ENCODE data around the gene RPS6KA2.

Gene RPS6KA2

DNA sequence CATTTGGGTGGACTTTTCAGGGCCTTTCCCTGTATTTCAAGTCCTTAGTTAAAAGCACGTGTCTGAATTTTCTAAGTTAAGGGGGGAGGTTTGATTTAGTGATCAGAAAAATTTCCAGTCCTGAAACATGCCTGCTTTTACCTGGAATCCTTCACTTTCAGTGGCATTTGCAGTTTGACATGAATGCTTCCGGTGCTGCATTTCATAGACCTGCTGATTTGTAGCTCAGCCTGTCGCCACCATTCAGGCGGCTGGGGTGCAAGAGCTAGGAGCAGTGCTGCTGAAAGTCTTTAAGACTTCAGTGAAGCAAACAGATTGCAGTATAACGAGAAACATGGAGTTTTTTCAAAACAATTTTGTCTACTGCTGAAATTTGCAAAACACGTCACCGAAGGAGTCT lies 14.0 kb downstream of the RPS6KA2 start:
- DNase-seq = no peak

DNA sequence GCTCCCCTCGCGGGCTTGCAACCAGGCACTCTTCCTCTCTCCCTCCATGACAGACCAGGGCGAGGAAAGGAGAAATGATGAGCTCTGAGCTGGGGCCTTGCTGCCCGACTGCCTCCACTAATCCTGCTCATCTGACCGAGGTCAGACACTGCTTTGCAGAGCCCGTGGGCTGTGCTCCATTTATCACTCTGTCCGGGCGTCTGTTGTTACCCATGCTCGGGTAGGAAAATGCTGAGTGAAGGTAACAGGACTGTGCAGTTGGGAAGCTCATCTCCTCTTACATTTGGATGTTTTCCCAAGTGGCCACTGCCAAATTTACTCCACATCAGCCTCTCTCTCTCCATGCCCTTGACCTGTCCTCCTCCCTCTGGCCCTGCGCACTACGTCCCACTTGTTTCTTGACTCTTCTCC lies 14.6 kb downstream of the RPS6KA2 start:
- no peak for DNase-seq

GRCh38 chr6:166611631-166612030 lies 15.4 kb downstream of the RPS6KA2 start:
- DNase-seq = no peak

- no peak for DNase-seq
Measured at GRCh38 chr6:166610069-166610468, 17.0 kb downstream of the RPS6KA2 start.

- no peak for DNase-seq
Measured at GRCh38 chr6:166608774-166609173, 18.3 kb downstream of the RPS6KA2 start.

- no peak for DNase-seq
Measured at GRCh38 chr6:166605752-166606151, 21.3 kb downstream of the RPS6KA2 start.

- DNase-seq = no peak
Measured at GRCh38 chr6:166604911-166605310, 22.1 kb downstream of the RPS6KA2 start.

- no peak for DNase-seq
Measured at GRCh38 chr6:166604328-166604727, 22.7 kb downstream of the RPS6KA2 start.

DNA sequence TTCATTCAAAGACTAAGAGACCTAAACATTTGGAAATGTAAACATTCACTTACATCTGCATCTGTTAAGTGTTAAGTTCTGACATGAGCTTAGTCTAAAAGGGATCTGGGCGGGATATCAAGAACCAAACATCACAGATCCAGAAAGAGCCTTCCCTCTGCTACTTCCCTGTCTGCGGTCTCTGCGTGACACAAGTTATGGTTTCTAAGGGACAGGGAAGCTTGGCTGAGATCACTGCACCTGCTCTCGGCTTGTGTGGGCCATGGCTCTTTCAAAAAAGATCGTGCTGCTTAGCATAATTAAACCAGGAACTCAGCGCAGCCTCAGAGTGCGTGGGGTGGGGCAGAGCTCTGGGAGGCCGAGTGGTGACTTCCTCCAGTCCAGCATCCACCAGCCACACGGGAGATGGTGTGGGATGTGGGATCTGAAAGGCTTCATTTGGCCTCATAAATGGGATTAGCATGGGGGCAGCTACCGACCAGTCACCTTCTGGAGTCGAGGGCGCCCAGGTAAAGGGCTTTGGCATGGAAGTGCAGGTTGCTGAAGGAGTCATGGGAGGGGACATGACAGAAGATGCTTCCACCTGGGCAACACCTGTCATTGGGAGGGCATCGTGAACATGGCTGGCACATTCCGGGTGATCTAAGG lies 23.9 kb downstream of the RPS6KA2 start:
- DNase-seq = no peak

DNA sequence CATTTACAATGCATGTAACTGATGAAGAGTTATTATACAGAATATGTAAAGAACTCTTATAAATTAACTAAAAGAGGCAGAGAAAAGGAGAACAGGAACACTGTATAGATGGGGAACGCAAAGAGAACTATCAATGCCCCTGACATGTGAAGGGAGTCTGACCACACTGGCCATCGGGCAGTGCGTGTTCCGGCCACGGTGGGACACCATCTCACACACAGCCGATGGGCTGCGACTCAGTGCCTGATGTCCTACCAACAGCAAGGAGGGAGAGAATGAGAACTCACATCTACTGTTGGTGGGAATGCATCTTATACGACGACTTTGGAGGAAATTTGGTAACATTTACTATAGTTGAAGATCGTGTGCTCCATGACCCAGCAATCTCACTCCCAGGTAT lies 25.1 kb downstream of the RPS6KA2 start:
- no peak for DNase-seq

- no peak for DNase-seq
Measured at GRCh38 chr6:166600931-166601330, 26.1 kb downstream of the RPS6KA2 start.

DNA sequence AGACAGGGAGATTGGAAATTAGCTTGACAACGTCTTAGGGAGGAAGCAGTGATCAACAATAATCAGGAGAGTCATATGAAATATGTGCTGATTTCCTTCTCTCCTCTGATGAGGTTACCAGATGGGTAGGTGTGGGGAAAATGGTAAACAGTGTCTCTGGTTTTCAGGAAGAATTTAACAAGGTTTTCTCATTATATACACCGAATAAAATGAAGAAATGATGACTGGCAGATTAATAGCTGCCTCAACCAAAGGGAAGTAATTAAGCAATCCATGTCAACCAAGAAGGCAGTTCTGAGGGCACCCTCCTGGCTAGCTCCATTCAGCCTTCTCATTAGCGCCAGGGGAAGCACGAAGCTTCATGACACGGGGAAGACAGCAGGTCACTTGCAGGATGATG lies 27.8 kb downstream of the RPS6KA2 start:
- DNase-seq = no peak

GRCh38 chr6:166598441-166599138 lies 28.5 kb downstream of the RPS6KA2 start:
- no peak for DNase-seq

DNA sequence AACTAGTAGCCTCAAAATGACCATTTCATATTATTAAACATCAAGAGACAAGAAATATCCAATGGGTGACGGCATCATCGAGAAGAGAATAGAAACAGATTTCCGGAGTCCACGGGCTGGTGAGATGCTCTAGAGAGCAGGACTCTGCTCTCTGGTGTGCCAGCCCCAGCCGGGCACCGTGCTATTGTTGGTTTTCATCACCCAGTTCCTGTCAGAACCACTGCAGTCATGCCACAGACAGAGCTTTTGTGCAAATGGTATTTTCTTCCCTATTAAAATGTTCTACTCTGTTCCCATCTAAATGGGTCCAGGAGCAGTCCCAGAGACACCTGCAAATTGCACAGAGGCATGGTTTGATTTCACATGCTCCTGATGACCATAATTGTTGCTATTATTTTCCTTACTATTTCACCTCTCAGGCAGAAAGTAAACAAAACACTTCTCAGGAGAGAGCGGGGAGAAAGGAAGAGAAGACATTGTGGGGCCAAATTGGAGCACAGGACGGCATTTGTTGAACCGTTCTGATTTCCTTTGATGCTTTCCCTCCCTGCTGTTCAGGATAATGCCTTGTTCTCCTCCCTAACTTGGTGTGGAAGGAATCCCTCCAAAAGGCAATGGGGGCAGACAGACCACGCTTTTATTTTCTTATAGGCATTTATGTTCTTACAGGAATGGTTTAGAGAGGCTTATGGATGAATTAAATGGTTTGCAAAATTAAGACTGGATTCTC lies 29.2 kb downstream of the RPS6KA2 start:
- DNase-seq = no peak

GRCh38 chr6:166596776-166597507 lies 30.1 kb downstream of the RPS6KA2 start:
- no peak for DNase-seq

DNA sequence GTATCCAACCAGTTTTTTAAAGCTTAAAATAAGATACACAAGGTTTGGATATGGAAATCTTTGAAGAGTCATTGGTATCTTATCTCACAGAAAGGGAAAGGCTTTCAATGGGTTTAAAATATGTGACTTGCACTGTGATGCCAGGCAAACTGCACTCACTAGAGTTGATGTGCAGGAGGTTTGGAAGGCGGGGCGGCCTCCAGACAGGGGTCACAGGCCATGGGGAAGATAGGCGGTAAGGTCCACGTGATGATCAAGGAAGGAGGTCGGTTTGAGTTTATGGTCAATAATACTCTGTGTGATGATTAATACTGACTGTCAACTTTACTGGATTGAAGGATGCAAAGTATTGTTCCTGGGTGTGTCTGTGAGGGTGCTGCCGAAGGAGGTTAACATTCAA lies 31.1 kb downstream of the RPS6KA2 start:
- no peak for DNase-seq

DNA sequence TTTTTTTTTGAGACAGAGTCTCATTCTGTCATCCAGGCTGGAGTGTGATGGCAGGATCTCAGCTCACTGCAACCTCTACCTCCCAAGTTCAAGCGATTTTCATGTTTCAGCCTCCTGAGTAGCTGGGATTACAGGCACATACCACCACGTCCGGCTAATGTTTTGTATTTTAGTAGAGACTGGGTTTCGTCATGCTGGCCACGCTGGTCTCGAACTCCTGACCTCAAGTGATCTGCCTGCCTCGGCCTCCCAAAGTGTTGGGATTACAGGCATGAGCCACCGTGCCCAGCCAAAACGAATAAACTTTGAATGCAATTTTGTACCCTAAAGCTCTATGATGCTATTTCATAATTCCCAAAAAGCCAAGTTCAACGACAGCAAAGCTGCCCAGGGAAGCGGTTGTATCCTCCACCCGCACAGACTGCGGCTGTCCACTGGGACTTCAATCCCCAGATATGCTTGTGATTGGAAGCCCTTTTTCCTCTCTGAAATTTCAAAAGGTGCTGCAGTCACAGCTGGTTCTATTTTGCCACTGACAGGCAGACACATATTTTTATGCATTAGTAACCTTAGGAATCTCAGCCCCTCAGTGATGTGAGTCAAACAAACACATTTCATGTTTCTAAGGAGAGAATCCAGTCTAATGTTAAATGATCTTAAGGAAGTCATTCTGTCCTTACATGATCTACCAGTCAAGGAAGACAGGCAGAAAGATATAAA lies 31.8 kb downstream of the RPS6KA2 start:
- no peak for DNase-seq

GRCh38 chr6:166592821-166593220 lies 34.2 kb downstream of the RPS6KA2 start:
- DNase-seq = no peak

DNA sequence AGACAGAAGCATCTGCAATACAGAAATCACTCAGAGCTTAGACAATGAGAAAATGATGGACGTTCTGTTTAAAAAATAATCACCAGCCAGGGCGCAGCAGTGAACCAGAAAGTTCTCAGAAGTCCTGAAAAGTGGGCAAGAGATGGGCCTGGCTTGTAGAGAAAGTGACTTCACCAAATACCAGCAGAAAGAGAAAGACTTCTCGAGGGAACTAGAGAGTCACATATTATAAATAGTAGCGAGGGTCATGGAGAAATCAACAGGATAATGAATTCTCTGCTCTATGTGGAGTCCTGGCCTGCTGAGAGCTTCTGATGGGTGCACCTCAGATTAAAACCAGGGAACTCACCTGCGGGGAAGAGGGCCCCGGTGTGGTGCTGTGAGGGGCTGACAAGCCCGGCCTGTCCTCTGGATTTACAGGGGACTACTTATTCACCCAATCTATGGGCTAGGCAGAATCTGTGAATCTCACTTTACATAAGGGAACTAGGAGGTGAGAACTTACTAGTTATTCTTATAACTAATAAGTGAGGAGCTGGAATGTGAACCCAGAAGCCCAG lies 35.0 kb downstream of the RPS6KA2 start:
- DNase-seq = no peak

- no peak for DNase-seq
Measured at GRCh38 chr6:166591026-166591425, 36.0 kb downstream of the RPS6KA2 start.

- no peak for DNase-seq
Measured at GRCh38 chr6:166589786-166590574, 37.1 kb downstream of the RPS6KA2 start.

DNA sequence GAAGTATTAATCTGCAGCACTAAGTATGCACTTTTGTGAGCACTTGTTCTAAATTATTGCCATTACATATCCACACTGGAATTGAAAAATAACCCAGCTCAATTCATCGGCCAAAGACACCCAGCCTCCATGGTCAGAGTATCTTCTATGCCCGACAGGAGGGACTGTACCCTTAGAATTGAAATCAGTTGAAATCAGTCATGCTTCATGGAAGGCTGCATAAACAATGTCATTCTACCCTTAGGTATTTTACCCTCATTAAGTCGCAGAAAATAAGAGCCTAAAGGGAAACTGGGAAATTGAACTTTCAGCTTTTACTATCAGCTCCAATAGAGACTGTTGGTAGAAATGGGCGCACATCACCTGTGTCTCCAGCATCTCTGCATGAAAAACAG lies 37.7 kb downstream of the RPS6KA2 start:
- no peak for DNase-seq
